Activated CD8-positive, alpha-beta memory T cell treated with anti-CD3 and anti-CD28 coated beads for 24 hours (primary cell): Measurements from ENCODE around the gene RRAGD.
A peak's percentile ranks its signal among the peaks of the same experiment; 100 is the strongest.

ENCODE experiments used
- DNase-seq: peaks from one replicate; pipeline ENCODE4 v3.0.0-alpha.2; 2020

RRAGD gene, protein sequence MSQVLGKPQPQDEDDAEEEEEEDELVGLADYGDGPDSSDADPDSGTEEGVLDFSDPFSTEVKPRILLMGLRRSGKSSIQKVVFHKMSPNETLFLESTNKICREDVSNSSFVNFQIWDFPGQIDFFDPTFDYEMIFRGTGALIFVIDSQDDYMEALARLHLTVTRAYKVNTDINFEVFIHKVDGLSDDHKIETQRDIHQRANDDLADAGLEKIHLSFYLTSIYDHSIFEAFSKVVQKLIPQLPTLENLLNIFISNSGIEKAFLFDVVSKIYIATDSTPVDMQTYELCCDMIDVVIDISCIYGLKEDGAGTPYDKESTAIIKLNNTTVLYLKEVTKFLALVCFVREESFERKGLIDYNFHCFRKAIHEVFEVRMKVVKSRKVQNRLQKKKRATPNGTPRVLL

GRCh38 chr6:89412071-89413005 is at the start of gene RRAGD:
Gene RRAGD (minus strand): TSS chr6:89412273. CDS start chr6:89411993, 280 bp downstream.
- DNase-seq: peak; percentile 78

DNA sequence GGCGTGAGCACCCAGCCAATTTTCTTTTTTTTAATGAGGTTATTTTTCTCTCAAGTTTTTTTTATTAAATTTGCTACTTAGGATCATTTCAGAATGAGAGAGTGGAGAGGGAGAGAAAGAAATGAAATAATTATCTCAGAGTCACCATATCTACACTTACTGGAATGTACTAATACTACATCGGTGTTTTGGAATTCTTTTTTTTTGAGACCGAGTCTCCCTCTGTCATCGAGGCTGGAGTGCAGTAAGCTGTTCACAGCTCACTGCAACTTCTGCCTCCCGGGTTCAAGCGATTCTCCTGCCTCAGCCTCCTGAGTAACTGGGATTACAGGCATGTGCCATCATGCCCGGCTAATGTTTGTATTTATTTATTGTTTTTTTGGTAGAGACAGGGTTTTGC is 48.6 kb upstream of the RRAGD start:
- no peak for DNase-seq

- no peak for DNase-seq
Measured at GRCh38 chr6:89459501-89459900, 47.4 kb upstream of the RRAGD start.

DNA sequence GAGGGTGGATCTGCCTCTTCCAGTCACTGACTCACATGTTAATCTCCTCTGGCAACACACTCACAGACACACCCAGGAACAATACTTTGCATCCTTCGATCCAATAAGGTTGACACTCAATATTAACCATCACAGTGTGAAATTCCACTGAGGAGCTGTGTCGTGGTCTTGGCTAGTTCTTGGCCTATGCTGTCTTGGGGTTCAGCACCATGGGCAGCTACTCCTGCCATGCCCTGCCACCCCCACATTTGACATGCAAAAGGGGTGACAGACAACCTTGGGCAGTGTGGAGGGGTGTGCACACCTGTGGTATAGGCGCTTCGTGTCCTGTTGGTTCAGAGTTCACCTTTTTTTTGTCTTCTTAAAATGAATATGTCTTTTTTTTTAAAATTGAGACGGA is 46.6 kb upstream of the RRAGD start:
- no peak for DNase-seq

DNA sequence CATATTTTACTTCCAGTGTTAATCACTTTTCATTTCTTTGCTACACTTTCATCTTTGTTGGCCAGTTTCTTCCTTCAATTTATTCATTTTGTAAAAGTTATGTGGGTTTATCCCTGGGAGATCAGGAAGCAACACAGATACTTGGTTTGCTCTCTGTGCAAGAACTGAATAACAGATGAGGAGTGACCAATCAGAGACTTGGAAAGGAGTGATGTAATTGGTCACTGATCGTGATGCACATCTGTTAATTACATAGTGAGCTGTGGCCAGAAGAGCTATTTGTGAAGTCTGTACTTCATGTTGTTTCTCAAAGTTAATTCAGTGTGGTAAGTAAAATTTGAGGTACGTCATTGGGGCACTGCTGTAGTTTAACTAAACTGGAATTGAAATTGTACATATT is 42.2 kb upstream of the RRAGD start:
- no peak for DNase-seq

GRCh38 chr6:89452281-89452680 is 40.2 kb upstream of the RRAGD start:
- no peak for DNase-seq

- no peak for DNase-seq
Measured at GRCh38 chr6:89449193-89449592, 37.1 kb upstream of the RRAGD start.

GRCh38 chr6:89443658-89444057 is 31.6 kb upstream of the RRAGD start:
- DNase-seq: no peak

GRCh38 chr6:89440200-89440599 is 28.1 kb upstream of the RRAGD start:
- DNase-seq: no peak

- DNase-seq: no peak
Measured at GRCh38 chr6:89439014-89439413, 26.9 kb upstream of the RRAGD start.

DNA sequence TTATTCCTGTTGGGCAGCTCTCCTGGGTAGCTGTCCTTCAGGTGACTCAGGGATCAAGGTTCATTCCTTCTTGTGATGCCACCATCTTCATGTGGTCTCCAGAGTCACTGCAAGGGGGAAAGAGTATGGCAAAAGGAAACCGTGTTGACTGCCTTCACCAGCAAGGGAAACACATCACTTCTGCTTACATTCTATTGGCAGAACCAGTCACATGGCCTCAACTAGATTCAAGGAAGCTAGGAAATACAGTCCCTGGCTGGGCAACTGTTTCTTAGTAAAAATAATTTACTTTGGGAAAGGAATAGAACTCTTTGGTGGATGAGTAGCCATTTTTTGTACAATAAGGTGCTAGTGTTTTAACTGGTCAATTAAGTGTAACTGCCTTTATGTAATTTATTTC is 26.2 kb upstream of the RRAGD start:
- DNase-seq: no peak

DNA sequence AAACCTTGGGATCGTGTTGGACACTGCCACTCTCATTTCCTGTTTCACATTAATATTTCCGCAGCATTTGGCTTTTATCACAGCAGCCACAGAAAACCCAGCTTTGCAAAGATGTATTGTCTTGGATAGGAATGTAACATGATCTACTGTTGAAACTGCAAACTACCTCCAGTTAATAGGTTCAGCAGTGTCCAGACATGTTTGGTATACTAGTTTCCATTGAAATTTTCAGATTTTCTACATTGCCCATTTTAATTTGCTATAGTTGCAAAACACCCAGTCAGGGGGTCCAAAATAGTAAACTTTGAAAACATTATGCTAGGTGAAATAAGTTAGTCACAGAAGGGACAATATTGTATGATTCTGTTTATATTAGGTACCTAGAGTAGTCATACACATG is 24.2 kb upstream of the RRAGD start:
- no peak for DNase-seq

DNA sequence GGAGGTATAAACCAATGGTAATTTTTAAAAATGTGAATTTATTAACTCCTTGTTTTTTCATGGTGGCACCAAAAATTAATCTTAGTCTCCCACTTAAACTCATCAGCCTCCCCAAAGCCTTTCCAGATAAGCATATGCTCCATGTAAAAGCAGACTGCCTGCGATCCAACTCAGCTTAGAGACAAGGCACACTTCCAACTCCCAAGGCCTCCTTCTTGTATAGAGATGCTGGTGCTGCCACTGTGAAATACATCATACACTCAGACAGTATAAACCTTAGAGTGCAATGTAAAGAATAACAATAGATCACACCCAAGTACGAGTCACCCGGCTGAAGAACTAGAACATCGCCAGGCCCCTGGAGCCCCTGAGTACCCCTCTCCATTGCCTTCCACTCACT is 22.9 kb upstream of the RRAGD start:
- no peak for DNase-seq

GRCh38 chr6:89434150-89434499 is 22.1 kb upstream of the RRAGD start:
- DNase-seq: no peak

DNA sequence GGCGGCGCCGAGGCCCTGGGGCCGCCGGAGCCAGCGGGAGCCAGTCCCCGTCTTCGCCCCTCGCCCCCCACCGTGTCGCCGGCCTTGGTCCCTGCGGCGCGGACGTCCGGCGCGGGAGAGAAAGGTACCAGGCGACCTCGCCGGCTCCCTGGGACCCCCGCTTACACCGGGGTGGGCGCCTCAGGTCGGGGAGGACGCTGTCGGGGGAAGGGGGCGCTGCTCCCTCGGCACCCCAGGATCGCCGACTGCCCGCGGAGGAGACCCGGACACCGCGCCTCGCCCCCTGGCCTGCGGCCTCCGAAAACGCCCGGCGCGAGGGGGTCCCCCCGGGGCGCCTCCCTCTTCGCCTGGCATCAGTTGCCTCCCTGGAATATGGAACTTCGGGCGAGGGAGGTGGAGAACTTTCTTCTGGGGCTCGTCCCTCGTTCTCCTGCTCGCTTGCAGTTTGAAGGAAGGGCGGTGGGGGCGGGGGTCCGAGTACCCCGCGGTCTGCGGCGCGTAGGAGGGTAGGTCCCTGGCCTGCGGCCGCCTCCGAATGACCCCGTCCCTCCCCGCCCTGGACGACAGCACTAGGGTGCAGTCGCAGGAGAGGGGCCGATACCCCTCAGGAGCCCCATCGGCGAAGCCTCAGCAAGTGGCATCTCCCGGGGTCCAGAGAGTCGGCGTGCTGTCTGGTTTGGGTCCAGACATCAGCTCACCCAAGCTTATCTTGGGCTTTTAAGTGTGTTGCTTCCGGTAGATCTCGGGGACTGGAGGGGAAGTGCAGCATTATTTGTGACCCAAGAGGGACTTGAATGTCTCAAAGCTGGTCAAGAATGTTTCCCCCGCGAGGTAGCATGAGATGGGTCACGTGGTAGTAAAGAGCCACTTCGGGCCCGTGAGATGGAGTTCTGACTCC is 21.4 kb upstream of the RRAGD start:
- DNase-seq: peak; percentile 75

DNA sequence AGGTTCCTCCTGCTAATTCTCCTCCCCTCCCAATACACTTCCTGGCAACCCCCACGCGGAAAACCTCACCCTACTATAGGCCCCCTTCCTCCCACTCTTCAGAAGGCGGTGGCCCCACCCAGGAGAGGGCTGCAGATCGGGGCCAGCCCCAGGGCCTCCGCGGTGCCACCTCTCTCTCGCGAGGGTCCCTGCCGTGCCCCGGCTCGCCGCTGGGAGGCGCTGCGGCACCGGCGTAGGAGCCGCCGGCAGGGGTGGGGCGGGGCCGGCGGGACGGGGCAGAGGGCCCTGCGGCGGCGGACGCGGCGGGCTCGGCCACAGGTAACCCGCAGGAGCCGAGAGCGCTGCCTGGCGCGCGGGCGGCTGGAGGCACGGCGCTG is 20.8 kb upstream of the RRAGD start, which contains the start of gene ANKRD6:
ANKRD6 (plus strand) TSS at position 278 of the 377 bp plus-strand sequence. CDS start 133,825 bp downstream, outside the sequence.
- peak; percentile 97 for DNase-seq

GRCh38 chr6:89430201-89430962 is 18.3 kb upstream of the RRAGD start:
- DNase-seq: no peak

DNA sequence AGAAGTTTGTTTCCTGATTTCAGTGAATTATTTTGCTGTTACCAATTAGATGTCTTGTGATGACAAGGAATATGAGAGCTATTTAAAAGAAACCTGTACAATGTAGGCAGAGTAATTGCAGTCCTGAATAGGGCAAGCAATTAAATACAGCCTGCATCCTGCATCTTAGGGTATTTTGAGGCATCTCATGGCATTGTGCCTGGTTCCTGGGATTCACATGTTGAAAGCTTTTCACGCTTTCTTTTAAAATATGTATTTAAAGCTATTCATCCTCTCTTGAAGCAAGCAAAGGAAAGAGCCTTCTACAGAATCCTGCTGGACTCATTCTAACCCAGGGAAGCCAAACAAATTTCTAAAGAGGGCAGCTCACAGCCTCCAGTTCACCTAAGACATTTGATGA is 4.7 kb upstream of the RRAGD start:
- DNase-seq: no peak

GRCh38 chr6:89415185-89415584 is 3.1 kb upstream of the RRAGD start:
- DNase-seq: no peak

DNA sequence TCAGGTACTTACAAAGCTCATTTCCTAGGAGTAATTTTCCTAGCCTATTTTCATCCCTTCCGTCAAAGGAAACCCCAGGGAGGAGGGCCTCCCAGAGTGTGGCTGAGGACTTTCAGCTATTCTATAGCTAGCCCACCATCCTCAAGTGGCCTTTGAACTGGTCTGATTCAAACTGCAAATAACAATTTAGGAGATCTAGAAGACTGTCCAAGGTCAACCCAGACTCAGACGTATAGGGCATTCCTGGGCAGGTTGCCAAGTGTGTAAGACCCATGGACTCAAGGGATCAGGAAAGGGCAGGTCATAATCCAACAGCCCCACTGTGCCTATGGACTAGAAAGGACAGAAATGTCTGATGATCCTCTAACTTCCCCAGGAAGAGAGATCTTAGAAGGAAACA is 2.1 kb upstream of the RRAGD start:
- DNase-seq: no peak

GRCh38 chr6:89413006-89413400 is 930 bp upstream of the RRAGD start:
- no peak for DNase-seq
